HG02623 (cell line): Measurements from ENCODE around the gene PCNT.

Experiments
- ATAC-seq: cut with Tn5 transposase; IDR thresholded peaks from one replicate; pipeline ENCODE4 v1.9.1; 2021; ENCODE audit warnings: moderate library complexity; ENCODE audit not compliant: unreplicated experiment

The PCNT gene

GRCh38 chr21:46475296-46475695 is 151.3 kb downstream of the PCNT start:
- ATAC-seq, result no peak

- ATAC-seq, result no peak
Measured at GRCh38 chr21:46477765-46478164, 153.8 kb downstream of the PCNT start.

DNA sequence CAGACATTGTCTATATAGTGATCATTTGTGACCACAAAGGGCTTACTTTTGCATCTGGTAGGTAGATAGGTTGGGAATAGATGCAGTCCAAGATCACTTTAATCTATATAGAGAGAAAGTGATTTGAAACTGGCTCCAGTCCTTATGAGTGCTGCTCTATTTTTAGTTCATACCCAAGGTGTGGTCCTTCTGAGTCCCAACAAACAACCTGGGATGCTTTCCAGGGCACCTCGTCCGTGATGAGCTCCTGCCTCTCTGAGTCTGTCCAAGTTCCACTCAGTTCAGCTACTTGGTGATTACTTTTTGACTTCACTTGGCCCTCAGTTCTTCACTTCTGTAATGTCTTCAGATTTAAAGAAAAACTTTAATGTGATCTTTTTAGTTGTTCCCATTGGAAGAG is 155.0 kb downstream of the PCNT start:
- ATAC-seq, result no peak

- no peak for ATAC-seq
Measured at GRCh38 chr21:46480466-46480865, 156.5 kb downstream of the PCNT start.

DNA sequence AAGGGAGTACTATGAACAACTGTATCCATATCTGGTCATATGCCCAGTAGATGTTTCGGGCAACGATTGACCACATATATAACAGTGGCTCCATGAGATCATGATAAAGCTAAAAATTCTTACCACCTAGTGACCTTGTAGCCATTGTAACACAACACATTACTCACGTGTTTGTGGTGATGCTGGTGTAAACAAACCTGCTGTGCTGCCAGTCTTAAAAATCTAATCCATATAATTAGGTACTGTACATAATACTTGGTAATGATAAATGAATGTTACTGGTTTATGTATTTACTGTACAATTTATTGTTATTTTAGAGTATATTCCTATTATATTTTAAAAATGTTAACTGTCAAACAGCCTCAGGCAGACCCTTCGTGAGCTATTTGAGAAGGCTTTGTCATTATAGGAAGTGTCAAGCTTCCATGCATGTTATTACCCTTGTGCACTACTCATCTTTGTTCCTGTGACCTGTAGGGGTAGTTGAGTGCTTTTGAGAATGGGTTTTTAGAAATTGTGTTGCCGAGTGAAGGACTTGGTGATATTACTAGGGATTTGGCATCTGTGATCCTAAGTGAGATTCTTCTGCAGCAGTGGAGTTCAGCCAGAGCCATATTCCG is 158.4 kb downstream of the PCNT start:
- no peak for ATAC-seq

- no peak for ATAC-seq
Measured at GRCh38 chr21:46482846-46483231, 158.9 kb downstream of the PCNT start.

DNA sequence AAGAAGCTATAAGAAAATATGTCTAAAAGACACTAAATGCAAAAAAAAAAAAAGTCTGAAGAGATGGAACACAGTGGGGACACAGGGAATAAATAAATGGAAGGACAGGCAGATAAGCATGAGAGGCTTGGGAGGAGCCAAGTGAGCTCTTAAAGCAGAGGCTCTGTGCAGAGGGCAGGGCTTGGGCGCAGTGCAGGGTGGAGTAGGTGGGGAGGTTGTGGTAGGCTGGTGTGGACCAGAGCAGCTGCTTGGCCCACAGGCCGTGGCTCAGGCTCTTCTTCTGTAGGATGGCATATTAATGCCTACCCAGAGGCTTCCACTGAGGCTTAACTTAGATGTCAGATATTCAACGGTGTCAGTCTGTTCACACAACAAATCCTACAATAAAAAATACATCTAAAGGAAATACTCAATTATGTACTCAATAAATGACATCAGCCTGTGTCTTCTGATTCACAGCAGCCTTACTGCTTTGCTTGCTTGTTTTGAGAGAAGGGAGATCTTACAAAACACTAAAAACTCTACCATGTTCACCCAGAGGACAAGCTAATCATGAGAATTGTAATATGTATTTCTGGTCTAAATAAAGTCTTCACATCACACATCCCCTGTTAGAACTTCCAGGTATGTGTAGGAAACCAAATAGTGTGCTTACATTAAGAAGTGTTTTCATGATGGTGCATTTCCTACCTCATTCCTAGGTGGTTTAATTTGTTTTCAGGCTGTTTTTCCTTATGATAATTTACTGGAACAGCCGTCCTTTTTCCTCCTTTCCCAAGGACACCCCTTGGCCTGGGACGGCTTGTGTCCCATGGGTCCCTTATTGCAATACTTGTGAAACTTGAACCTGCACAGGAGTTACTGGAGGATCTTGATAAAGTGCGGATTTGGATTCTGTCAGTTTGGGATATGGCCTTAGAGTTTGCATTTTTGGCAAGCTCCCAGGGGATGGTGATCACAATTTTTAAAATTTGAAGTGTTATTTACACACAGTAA is 159.6 kb downstream of the PCNT start:
- no peak for ATAC-seq

DNA sequence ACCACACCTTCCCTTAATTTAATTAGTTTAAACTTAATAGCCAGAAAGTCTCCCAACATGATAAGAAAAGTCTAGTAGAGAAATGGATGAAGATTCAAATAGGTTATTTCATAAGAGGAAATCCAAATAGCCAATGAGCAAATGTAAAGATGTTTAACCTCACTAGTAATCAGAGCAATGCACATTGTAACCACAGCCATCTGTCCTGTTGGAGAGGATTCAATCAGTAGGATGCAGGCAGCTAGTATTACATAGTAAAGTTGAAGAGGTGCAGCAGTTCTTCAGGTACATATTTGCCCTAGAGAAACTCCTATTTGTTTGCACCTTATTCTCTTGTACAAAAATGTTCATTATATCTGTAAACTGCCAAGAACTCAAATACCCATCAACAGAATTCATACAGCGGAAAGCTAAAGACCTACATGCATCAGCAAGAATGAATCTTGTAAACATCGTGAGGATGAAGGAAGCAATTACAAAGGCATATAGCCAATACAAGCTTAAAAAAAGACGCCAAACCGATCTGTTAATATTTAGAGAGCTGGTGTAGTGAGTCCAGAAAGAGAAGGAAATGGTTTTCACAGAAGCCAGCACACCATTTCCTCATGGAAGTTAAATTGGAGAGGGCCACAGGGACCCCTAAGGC is 162.6 kb downstream of the PCNT start:
- ATAC-seq, result no peak

- ATAC-seq, result no peak
Measured at GRCh38 chr21:46489162-46489663, 165.3 kb downstream of the PCNT start.

DNA sequence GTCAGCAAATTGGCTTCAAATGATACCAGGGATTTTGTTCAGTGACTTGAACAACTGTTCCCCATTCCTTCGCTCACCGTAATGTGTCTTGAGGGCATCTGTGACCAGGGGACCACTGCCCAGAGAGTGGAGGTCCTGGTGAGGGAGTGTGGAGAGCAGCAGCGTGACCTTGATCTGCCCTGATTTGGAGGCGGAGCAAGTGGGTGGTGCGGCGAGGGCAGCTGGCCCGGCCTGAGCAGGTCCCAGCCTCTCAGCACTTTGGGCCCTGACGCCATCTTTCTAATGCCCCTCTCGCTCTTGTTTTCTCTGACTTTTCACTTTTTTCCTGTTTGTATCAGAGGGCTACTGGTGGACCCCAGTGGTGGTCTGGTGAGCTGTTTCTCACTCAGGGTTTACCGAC is 165.8 kb downstream of the PCNT start:
- ATAC-seq, result no peak

GRCh38 chr21:46491553-46491952 is 167.6 kb downstream of the PCNT start:
- ATAC-seq, result no peak

DNA sequence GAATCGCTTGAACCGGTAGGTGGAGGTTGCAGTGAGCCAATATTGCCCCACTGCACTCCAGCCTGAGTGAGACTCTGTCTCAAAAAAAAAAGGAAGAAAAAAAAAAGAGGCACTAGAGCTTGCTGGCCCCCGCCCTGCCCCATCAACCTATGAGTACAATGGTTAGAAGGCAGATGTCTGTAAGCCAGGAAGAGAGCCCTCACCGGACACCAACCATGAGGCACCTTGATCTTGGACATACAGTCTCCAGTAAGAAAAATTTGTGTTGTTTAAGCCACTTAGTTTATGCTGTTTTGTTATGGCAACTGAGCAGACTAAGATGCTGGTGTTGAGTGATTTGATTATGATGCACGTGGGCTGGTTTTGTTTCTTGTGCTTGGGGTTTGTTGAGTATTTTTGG is 168.9 kb downstream of the PCNT start:
- ATAC-seq, result no peak

GRCh38 chr21:46493828-46494227 is 169.9 kb downstream of the PCNT start:
- ATAC-seq, result no peak
